ENCODE results near the gene SFXN1. TPM values are rescaled to one million over a fixed set of nuclear protein-coding genes. Genes with fewer than 3 reads are reported as not detected.
A peak's percentile ranks its signal among the peaks of the same experiment; 100 is the strongest.

The SFXN1 gene
- total RNA-seq, 1 donor from 2014 or later = 28.7 TPM

DNA sequence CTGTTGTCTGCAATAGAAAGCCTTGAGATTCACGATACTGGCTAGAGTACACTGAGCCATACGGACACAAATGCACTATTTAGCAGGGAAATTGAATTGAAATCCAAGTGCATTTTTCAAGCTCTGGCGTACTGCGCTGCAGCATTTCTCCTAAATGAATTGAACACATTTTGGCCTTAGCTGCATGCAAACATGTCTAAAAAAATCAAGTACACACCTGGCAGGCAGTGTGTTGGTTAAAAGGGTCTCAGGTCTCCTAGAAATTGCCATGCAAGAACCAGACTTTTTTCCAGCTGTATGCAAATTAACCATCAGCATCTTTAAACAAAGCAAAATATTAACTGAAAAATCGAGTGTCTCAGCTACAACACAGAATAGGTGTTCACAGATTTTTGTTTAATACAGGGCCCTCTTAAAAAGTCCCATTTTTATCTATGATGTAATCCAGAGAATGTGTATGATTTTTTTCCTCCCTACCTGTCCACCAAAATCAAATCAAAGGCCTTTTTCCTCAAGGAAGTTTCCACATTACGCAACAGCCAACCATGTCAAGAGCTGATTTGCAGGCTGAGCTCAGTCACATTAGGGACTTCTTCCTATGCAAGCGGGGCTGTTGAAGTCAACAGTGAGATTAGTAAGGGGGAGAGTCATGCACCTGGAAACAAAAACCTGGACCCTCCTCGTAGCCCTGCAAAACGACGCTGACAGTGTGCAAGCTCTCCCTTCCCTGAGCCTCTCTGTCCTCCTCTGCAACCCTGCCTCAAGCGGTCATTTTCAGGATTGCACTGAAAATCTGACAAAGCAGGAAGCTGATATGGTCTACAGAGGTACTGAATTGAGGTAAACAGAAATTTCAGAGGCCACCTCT is 14.1 kb upstream of the SFXN1 start:
- ATAC-seq (ENCODE audit: poor library complexity) = peak; percentile 52
- DNase-seq = no peak
- intact Hi-C loops (cut with DNase I) = no loop called here

DNA sequence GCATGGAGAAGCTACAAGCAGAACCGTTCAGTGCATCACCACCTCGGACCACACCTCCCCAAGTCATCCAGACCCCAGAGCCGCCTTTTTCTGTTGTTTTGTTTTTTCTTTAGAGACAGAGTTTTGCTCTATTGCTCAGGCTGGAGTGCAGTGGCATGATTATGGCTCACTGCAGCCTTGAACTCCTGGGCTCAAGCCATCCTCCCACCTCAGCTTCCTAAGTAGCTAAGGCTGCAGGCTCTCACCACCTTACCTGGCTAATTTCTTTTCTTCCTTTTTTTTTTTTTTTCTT is 13.5 kb upstream of the SFXN1 start:
- intact Hi-C loops (cut with DNase I) = no loop called here
- ATAC-seq (ENCODE audit: poor library complexity) (no peak), DNase-seq (no peak)

DNA sequence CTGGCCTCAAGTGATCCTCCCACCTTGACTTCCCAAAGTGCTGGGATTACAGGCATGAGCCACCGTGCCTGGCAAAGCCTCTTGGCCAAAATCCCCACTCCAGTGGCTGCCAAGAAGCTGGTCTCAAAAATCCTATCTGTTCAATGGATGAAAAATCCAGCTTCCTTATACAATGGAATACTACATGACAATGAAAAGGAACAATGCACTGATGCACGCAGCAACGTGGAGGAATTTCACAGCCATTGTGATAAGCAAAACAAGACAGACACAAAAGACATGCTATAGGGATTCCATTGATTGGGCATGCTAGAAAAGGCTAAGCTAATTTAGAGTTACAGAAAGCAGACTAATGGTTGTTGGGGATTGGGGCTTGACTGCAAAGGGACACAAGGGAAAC is 13.1 kb upstream of the SFXN1 start:
- ATAC-seq (ENCODE audit: poor library complexity) (no peak), DNase-seq (no peak)
- intact Hi-C loops (cut with DNase I) = no loop called here

DNA sequence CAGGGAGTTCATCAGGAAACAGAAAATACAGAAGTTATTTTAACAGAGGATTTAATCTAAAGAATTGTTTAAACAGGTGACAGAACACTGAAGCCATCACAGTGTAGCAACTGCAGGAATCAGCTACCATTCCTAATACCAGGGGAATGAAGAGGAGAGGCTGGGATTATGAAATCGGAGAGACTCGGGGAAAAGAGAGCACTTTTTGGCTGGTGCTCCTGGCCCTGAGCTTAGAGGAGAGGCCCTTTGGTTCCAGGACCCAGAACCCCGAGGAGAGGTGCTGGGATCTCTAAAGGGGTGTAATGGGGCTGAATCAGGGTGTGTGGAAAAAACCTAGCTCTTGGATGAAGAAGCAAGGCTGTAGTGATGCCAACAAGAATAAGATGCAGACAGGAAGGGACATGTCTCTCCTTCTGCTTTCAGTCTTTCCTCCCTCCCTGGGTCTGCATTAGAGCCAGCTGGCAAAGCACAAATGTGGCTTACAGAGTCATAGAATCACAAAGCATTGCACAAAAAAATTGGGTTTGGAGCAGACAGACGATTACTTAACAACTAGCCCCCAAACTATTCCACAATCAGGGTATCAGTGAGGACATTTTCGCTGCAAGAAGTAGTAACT is 11.6 kb upstream of the SFXN1 start:
- DNase-seq = peak; percentile 69
- intact Hi-C loops (cut with DNase I) = no loop called here
- peak; percentile 90 for ATAC-seq (ENCODE audit: poor library complexity)

DNA sequence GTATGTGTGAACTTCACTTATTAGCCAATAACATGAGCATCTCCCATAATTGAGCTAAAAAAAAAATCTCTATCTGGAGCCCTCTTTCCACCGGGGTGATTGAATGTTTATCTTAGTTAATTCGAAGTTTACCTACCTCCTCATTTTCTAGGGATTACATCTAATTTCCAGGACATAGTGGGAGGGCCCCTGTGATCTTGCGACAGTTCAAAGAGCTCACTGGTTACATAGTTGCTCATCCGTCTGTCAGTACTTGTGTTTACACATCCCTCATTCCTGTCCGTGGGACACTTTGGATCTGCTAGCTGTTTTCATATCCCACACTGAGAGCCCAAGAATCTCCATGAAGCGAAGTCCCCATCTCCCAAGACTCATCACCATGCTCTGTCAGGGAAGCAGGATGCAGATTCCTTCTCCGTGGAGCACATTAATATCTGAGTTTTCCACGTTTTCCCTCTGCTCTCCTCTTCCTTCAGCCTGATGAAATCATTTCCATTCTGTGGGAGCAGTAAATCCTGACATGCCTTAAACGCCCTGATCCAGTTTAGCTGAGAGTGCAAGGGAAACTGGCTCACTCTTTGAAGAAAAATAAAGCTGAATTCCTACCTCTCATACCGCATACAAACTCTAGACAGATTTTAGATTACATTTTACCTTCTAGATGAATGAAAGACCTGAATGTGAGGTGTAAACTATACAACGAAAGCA is 10.2 kb upstream of the SFXN1 start:
- intact Hi-C loops (cut with DNase I) = no loop called here
- DNase-seq (no peak), ATAC-seq (ENCODE audit: poor library complexity) (no peak)

DNA sequence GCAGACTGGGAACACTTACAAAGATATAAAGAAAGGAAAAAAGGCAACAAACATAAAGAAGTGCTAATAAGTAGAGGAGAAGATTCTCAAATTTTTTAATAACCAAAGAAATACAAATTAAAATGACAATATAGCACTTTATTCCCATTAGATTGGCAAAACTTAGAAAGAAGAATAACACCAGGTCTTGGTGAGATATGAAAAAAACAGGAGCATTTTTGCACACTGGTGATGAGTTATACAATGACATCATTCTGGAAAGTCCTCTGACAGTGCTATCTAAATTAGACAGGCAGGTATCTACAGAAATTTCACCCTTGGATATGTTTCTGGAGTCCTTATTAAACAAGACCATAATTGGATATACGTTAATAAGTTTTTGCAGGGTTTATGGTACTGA is 9.5 kb upstream of the SFXN1 start:
- ATAC-seq (ENCODE audit: poor library complexity) (no peak), DNase-seq (no peak)
- intact Hi-C loops (cut with DNase I) = no loop called here

DNA sequence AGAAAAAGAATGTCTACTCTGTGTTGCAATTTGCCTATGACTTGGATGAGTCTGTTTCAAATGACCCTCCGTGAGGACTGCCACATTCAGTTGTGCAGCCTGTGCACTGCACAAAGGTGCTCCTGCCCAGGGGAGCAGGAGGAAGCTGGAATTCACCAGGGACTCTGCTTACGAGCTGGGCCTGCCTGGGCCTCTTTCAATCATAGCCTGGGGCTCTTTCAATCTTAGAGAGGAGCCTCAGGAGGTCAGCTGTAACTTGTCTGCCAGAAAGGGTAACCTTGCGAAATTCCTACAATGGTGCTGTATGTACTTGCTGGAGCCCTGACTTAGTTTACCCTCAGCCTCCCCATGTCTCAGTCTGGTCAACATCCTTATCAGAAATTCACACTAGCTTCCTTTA is 8.4 kb upstream of the SFXN1 start:
- ATAC-seq (ENCODE audit: poor library complexity) = no peak

DNA sequence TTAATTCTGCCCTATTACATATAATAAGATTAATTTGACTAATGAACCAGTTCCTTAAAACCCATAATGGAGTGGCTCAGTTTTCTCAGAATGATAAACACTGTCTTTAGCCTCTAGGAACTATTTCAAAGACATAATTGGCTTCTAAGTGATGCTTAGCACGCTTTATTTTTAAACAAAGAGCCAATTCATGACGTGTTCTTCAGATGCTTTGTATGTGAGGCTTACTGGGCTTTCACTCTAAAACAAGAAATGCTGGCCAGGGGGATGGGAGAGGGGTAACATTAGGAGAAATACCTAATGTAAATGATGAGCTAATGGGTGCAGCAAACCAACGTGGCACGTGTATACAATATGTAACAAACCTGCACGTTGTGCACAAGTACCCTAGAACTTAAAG is 7.6 kb upstream of the SFXN1 start:
- ATAC-seq (ENCODE audit: poor library complexity) = no peak
- DNase-seq = no peak
- intact Hi-C loops (cut with DNase I) = no loop called here

More for the DNA sequence above, 8.4 kb upstream of the SFXN1 start:
- intact Hi-C loops (cut with DNase I) = no loop called here
- DNase-seq = no peak

GRCh38 chr5:175471196-175471595 is 7.2 kb upstream of the SFXN1 start:
- intact Hi-C loops (cut with DNase I) = no loop called here
- no peak for ATAC-seq (ENCODE audit: poor library complexity)

GRCh38 chr5:175471628-175472027 is 6.7 kb upstream of the SFXN1 start:
- intact Hi-C loops (cut with DNase I) = no loop called here
- DNase-seq = no peak
- no peak for ATAC-seq (ENCODE audit: poor library complexity)

More at GRCh38 chr5:175471196-175471595, 7.2 kb upstream of the SFXN1 start:
- DNase-seq = no peak

DNA sequence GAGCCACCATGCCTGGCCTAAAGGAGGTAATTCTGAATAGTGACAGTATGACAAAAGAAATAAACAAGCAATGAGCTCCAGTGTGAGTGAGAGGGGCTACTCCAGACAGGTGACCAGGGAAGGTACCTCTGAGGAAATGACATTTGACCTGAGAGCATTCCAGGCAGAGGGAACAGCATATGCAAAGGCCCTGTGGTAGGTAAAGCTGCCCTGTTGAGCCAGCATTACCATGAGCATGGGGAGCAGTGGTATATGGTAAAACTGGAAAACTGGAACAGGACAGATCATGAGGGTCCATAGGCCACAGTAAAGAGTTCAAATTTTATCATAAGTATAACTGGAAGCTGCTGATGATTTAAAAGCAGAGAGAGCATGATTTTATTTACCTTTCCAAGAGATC is 6.0 kb upstream of the SFXN1 start:
- intact Hi-C loops (cut with DNase I) = no loop called here
- no peak for ATAC-seq (ENCODE audit: poor library complexity)

DNA sequence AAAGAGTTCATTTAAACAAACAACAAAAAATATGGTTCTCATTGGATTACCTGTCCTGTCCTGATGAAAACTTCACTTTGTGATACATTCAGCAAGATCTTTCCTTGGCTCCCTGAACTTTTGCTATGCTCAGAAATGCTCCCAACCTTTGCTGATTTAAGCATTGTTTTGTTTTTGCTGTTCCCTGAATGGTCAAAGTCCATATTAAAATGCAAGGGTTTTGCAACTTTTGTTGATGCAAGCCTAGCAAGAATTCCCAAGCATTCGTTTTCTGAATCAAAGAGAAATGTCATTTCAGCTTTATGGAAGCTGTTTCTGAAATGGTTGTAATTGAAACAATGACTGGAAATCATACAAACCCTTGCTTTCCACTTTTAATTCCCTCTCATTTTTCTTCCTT is 3.1 kb upstream of the SFXN1 start:
- ATAC-seq (ENCODE audit: poor library complexity) (no peak), DNase-seq (no peak)
- intact Hi-C loops (cut with DNase I) = no loop called here

More for the DNA sequence above, 6.0 kb upstream of the SFXN1 start:
- no peak for DNase-seq

DNA sequence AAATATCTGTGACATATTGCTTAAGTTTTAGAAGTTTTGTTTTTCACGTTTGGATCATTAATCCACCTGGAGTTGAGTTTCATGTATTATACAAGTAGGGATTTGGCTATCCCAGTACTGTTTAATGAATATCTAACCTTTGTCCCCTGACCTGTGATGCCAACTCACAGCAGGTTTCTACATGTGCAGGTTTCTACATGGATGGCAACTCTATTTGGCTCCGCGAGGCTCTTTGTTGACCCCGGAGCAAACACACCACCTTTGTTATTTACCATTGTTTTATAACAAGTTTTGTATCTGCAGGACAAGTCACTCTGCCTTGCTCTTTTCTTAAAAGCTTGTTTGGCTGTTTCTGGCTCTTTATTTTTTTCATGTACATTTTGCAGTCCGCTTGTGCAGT is 920 bp upstream of the SFXN1 start:
- intact Hi-C loops (cut with DNase I) = no loop called here
- DNase-seq = no peak
- no peak for ATAC-seq (ENCODE audit: poor library complexity)

GRCh38 chr5:175478008-175478383 is 364 bp upstream of the SFXN1 start:
- intact Hi-C loops (cut with DNase I) = no loop called here
- ATAC-seq (ENCODE audit: poor library complexity) (no peak), DNase-seq (no peak)

GRCh38 chr5:175479125-175479881 is 943 bp downstream of the SFXN1 start:
- DNase-seq (no peak), ATAC-seq (ENCODE audit: poor library complexity) (peak; percentile 38)
- intact Hi-C loops (cut with DNase I) = no loop called here

DNA sequence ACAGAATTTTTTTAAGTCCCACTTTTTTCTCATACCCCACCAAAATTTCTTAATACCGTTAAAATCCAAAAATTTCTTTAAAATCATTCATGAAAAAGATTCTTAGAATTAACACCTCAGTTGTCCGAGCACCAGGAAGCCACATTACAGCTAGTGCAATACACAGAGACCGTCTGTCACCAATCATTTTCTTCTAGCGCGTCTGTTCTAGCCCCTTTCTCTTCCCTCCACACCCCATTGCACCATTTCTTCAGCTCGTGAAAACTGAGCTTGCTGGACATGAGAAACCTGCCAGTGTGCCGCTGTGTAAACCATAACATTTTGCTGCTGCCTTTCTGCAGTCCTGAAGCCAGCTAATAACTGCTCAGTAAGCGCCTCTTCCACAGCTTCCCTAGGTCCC is 5.0 kb downstream of the SFXN1 start:
- intact Hi-C loops (cut with DNase I) = no loop called here
- ATAC-seq (ENCODE audit: poor library complexity) (no peak), DNase-seq (no peak)

DNA sequence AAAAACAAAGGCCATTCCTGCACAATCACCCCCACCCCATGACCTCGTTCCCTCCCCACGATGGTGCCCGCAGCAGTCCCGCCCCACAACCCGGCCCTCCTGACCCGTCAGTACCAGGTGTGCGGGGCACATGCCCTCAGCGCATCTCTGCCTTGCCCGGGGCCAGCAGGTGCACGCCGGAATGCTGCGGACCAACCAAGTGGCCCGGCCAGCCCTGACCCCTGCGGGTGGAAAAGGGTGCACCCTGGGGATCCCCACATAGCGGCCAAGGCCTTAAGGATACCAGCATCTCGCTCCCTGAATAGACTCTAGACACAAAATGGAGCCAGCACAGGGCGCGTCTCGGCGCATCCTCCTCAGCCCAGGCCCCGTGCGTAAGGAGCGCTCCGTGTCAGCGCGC is 6.0 kb downstream of the SFXN1 start:
- ATAC-seq (ENCODE audit: poor library complexity) (no peak), DNase-seq (no peak)
- intact Hi-C loops (cut with DNase I) = no loop called here

GRCh38 chr5:175484829-175485228 is 6.5 kb downstream of the SFXN1 start:
- intact Hi-C loops (cut with DNase I) = no loop called here
- DNase-seq (no peak), ATAC-seq (ENCODE audit: poor library complexity) (no peak)

DNA sequence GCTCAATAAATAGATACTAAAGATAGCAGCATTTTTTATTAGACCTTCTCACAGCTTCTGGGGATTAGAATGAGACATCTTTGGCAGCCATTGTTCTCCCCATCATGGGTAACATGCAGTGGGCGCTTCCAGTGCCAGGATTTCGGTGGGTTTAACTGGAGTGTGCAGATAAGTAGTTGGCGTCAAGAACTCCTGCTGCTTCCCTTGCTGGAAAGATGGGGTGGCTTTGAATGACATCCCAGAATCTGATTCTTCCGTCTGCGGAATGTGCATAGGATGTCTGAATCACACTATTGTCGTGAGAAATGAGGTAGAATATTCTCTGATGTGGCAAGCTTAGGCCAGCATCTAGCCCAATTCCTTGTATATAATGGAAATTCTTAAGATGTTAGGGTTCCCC is 7.3 kb downstream of the SFXN1 start:
- intact Hi-C loops (cut with DNase I) = no loop called here
- ATAC-seq (ENCODE audit: poor library complexity) (no peak), DNase-seq (no peak)
